ENCODE measurements around the gene LIPM. TPM values are rescaled to one million over a fixed set of nuclear protein-coding genes. Genes with fewer than 3 reads are reported as not detected.

LIPM gene
- total RNA-seq, 1 donor from 2014 or later = not detected

- intact Hi-C loops (cut with micrococcal nuclease) = no loop called here
- ATAC-seq = no peak
- no peak for DNase-seq
These were observed 7.8 kb upstream of the LIPM start for GRCh38 chr10:88794731-88795130.

DNA sequence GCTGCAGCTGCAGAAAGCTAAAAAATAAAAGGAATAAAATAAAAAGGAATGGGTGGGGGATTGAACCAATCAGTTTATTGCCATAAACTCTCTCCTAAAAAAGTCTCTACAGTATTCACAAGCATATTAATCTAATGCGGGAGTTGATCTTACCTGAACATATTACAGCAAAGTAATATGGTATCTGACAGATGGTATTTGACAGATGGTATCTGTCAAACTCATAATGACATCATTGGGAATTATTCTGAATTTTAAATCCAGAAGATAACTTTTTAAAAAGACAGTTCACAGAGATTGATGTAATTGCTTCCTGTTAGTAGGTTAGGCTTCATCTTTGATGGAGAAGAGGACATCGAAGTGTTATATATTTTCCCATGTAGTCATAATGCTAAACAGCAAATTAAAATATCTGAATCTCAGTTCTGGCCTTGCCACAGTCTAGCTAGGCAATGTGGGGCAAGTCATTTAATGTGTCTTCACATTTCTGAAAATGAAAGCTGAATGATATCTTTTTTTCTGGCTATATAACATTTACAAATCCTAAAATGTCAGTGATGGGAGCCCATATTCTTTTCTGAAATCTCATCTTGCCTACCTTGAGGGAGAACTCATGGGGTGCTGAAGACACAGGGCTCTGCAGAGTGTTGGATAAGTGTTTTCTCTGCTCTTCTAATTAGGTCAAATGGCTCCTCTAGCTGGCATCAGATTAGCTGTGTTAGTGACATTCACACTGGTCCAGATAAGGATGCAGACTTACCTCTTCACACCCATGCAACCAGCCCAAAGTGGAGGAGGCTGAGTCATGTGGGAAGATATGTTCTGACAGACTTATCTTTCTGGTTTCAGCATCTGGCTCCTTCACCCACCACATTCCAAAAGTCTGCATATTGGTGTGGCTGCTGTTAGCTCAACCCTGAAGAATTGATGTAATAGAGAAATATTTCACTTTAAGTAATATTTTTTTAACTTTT lies 2.1 kb upstream of the LIPM start:
- ATAC-seq (no peak), DNase-seq (no peak)
- intact Hi-C loops (cut with micrococcal nuclease) = no loop called here

GRCh38 chr10:88803641-88804040 lies 1.1 kb downstream of the LIPM start:
- DNase-seq = no peak
- intact Hi-C loops (cut with micrococcal nuclease) = no loop called here
- no peak for ATAC-seq

DNA sequence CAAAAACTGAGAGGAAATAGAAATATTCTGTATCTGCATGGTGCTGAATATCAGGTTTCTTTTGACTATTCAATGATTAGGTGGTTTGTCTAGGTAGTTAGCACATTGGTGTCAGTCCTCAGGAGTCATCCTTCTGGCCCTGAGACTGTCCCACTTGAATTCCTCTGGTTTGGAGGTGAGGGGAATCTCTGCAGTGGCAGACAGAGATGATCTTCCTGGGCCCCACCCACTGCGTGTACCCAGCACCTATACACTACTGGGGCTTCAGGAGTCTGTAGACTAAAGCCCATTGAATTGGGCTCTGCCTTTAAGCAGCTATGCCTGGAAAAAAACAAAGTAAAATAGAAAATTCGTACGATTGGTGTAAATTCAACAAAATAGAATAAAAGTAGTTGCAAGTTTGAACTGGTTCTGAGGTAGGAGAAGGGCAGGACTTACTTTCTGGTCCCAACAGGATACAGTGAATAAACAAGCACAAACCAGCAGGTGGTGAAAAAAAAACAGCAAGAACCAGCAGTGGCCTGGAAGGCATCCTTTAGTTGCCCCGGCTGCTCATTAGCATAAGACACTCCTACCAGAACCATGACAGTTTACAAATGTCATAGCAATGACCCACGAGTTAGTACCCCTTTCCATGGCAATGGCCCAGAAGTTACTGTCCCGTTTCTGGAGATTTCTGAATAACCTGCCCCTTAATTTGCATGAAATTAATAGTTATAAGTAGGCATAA lies 1.7 kb downstream of the LIPM start:
- intact Hi-C loops (cut with micrococcal nuclease) = no loop called here
- ATAC-seq (no peak), DNase-seq (no peak)

DNA sequence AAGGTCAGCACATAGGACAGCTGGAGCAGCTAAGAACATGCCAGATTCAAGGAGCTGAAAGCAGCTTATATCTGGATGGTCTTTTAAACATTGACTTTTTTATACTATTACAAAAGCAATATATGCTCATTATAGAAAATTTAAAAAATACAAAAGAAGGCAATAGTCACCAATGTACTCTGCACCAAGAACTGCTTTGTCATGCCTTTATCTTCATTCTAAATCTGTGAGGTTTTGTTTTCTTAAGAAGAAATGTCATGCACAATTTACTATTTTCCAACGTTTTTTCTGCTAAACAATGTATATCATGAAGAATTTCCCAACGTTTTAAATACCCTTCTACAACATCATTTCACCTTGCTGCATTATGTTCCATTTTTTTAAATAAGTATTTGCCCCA lies 2.8 kb downstream of the LIPM start:
- ATAC-seq (no peak), DNase-seq (no peak)
- intact Hi-C loops (cut with micrococcal nuclease) = no loop called here

DNA sequence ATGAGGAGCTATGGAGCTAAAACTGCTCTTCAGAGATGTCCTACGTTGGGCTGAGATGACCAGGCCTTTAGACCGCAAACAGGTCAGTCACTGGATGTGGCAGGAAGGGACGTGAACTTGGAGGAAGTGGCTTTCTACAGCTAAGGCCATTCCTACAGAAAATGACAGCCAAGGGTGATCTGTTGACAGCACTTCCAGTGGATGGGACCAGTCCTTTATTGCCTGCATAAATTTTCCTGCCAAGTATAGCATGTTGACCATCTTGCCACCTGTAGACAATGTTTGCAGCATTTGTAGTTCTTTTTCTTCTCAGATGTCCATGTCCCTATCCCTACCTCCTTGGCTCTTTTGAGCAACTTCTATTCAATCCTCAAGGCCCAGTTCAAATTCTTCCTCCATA lies 3.4 kb downstream of the LIPM start:
- DNase-seq (no peak), ATAC-seq (no peak)
- intact Hi-C loops (cut with micrococcal nuclease) = no loop called here

- intact Hi-C loops (cut with micrococcal nuclease) = no loop called here
- no peak for ATAC-seq
- DNase-seq = no peak
These were observed 7.1 kb downstream of the LIPM start for GRCh38 chr10:88809621-88810020.

DNA sequence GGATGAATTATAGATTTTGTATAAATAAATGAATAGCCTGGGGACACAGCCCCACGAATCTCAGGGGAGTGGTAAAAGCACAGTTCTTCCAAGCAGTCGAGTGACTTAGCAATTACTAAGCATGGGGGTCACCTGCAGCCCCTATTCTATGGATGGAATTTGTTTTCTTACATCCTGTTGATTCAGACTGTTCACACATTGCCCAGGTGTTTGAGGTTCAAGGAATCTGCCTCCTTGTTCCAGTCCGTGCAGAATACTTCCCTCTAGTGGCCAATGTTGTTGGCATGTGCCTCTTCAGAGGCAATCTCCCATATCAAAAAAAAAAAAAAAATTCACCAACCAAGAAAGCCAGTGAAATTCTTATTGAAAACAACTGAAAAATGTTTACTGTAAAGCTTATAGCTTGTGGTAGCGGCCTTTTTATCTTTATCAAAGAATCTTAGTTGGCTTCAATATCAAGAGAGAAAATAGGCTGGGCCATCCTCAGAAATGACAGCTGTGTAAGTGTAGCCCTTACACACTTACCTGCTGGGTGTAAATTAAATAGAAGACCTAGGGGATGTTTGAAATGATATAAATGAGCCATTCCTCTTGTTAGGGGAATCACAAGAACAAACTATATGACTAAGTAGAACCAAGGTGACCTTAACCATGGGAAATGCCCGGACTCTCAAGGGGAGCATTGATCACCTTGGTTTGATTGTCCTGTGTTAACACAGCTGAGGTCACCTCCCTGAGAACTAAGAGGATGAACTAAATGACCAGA lies 7.8 kb downstream of the LIPM start:
- intact Hi-C loops (cut with micrococcal nuclease) = no loop called here
- ATAC-seq (peak; percentile 45), DNase-seq (no peak)

- no peak for DNase-seq
- ATAC-seq = no peak
- intact Hi-C loops (cut with micrococcal nuclease) = no loop called here
These were observed 10.7 kb downstream of the LIPM start for GRCh38 chr10:88813200-88813599.

- ATAC-seq (no peak), DNase-seq (no peak)
- intact Hi-C loops (cut with micrococcal nuclease) = no loop called here
These were observed 16.8 kb downstream of the LIPM start for GRCh38 chr10:88819290-88819689.

- DNase-seq (no peak), ATAC-seq (no peak)
- intact Hi-C loops (cut with micrococcal nuclease) = no loop called here
These were observed 18.3 kb downstream of the LIPM start for GRCh38 chr10:88820748-88821401.

DNA sequence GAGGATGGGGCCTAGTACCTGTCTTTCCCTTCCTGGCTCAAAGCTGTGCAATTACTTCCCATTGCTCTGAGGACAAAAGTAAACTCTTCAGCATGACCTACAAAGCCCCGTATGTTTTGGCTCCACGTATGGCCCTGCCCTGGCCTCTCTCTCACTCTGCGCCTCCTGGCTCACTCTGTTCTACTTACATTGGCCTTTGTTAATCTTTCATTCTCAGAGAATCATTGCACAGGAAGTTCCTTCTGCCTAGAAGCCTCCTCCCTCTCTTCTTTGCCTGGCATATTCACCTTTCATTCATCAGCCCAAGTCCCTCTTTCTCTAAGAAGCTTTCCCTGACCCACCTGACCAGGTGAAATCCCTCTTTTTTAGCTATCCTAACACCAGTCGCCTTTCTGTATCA lies 23.9 kb downstream of the LIPM start:
- ATAC-seq (no peak), DNase-seq (no peak)

GRCh38 chr10:88827671-88828070 lies 25.1 kb downstream of the LIPM start:
- intact Hi-C loops (cut with micrococcal nuclease) = no loop called here
- DNase-seq (no peak), ATAC-seq (no peak)

More for the DNA sequence above, 23.9 kb downstream of the LIPM start:
- intact Hi-C loops (cut with micrococcal nuclease) = no loop called here

GRCh38 chr10:88828310-88828709 lies 25.8 kb downstream of the LIPM start:
- DNase-seq (no peak), ATAC-seq (no peak)
- intact Hi-C loops (cut with micrococcal nuclease) = no loop called here

- no peak for DNase-seq
- intact Hi-C loops (cut with micrococcal nuclease) = loop anchor here (5.0 to 10.0 kb wide), 2 partner anchors 174 to 387 kb away; no protein-coding TSS in a partner anchor
- ATAC-seq = no peak
These were observed 28.2 kb downstream of the LIPM start for GRCh38 chr10:88830643-88831268.

DNA sequence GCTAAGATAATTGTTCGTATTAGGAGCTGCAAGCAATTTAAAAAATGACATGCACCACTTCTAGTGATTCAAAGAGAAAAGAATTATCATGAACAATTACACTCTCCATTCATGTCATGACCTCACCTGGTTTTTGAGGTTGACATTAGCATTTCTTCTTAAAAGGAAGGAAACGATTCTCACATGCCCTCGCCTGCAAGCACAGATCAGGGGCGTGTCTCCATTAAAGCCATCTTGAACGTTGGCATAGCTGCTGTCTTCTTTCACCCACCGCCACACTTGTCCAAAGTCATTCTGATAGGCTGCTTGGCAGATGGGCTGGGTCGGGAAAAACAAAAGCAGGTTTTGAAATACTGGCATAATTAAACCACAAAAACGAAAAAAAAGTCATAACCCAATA lies 29.2 kb downstream of the LIPM start:
- intact Hi-C loops (cut with micrococcal nuclease) = loop anchor here (5.0 to 10.0 kb wide), 2 partner anchors 173 to 386 kb away; no protein-coding TSS in a partner anchor
- DNase-seq (no peak), ATAC-seq (no peak)

- intact Hi-C loops (cut with micrococcal nuclease) = loop anchor here (5.0 to 10.0 kb wide), 2 partner anchors 172 to 385 kb away; no protein-coding TSS in a partner anchor
- DNase-seq (no peak), ATAC-seq (no peak)
These were observed 29.8 kb downstream of the LIPM start for GRCh38 chr10:88832376-88832775.

DNA sequence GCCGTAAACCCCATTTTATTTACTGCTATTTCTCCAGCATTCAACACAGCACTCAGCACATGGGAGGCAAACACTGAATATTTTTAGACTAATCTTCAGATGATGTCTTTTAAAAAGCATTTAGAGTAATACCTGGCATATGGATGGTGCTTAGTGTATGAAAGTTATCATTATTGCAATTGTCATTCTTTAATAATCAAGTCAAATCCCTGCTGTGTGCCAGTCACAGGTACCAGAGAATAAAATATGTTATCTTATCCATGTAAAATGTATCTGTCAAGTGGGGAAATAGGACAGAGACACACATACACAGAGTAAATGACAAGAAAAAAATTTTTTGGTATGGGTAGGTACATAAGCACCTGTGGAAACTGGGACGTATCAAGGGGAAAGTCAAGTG lies 30.6 kb downstream of the LIPM start:
- no peak for DNase-seq
- intact Hi-C loops (cut with micrococcal nuclease) = loop anchor here (5.0 to 10.0 kb wide), 2 partner anchors 172 to 384 kb away; no protein-coding TSS in a partner anchor
- ATAC-seq = no peak

Measured in left ventricle myocardium superior (tissue), 1 donor.